Measurements from ENCODE around the gene LEPROT.

Gene LEPROT

DNA sequence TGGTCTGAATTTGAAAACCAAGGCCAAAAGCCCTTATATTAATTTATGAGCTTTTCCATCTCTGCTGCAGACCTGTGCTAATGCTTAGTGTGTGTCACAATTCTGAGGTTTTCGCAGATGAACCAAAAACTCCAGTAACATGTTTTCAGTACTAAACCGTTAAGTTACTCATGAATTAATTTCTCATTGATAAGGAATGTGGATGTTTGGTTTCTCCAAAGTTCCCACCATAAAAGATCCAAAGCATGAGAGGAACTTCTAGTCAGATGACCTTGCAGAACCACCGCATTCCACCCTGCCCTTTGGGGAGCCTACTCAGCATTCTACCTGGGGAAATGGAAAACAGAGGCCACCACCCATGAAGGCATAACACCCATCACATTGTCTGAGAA, 7.5 kb upstream of the LEPROT start:
- no peak for ATAC-seq

DNA sequence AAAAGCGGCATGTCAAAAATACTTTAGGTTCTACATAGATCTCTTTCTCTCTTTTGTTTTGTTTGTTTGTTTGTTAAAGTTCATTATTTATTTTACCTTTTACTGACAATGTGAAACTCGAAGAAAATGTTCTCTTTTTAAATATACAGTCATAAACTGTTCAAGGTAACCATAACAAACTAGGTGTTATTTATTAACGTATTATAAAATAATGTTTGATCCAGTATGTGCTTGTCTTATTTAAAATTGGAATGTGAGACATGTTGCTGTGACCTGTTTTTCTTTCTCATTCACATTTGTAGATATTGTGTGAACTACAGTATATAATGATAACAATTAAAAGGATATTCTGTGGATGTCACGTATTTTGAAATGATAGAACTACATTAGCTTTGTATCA, 5.9 kb upstream of the LEPROT start:
- ATAC-seq: no peak

DNA sequence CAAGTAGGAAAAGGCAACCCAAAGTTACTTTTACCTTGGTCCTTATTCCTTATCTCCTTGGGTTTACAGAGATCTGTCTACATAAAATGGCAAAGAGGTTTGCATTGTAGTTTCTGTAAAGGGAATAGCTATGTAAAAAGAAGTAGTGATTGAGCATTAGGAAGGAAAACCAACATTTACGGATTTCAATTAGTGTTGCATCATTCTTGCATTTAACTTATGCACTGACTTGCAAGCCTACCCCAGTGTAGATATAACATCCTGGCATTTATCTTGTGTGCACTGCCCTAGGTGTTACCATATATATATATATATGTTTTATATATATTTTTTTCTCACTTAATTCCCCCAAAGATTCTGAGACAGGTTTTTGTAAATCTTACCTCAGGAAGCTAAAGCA, 3.7 kb upstream of the LEPROT start:
- no peak for ATAC-seq

DNA sequence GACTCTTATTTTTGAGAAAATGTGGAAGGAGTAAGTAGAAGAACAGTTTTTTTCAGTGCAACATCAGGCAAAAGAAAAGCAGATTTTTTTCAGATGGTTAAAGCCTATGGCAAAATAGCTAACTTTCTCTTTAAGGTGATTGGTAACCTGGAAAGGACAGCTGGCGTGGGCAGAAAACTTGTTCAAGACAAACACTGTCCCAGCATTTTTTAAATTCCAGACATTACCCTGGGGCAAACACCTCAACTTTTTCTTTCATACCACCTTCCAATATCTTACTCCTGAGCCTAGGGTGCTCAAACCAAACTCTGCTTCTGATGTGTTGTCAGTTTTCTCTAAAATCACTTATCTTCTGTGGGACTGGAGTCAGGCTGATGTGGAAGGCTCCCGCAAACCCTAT, 2.7 kb upstream of the LEPROT start:
- ATAC-seq: no peak

DNA sequence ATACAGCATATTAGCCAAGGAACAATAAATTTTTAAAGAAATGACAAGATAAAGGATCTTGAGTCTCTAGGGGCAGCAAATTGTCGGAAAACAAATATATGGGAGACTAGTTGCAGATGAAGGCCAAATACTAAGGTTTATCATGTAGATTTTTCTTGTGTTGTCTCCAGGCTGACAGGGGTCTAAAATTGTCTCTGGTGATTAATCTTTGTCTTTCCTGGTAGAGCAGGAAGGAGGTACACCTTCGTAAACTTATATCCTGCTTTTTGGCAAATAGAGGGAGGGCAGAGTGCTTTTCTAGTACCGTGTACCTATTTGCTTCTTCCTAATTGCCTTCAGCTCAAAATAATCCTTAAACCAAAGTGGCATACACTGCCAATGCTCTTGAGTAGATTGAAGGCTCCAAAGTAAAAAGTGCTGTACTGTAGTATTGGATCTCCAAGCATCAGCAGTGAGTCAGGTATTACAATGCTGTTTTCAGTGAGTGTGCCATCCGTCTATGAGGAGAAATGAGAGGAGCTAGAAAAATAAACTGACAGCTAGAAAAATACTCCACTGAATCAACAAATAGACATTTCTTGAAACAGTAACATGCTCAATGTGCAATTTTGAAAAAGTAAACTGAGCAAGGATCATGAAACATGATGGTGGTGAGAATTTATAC, 1.8 kb upstream of the LEPROT start:
- no peak for ATAC-seq

DNA sequence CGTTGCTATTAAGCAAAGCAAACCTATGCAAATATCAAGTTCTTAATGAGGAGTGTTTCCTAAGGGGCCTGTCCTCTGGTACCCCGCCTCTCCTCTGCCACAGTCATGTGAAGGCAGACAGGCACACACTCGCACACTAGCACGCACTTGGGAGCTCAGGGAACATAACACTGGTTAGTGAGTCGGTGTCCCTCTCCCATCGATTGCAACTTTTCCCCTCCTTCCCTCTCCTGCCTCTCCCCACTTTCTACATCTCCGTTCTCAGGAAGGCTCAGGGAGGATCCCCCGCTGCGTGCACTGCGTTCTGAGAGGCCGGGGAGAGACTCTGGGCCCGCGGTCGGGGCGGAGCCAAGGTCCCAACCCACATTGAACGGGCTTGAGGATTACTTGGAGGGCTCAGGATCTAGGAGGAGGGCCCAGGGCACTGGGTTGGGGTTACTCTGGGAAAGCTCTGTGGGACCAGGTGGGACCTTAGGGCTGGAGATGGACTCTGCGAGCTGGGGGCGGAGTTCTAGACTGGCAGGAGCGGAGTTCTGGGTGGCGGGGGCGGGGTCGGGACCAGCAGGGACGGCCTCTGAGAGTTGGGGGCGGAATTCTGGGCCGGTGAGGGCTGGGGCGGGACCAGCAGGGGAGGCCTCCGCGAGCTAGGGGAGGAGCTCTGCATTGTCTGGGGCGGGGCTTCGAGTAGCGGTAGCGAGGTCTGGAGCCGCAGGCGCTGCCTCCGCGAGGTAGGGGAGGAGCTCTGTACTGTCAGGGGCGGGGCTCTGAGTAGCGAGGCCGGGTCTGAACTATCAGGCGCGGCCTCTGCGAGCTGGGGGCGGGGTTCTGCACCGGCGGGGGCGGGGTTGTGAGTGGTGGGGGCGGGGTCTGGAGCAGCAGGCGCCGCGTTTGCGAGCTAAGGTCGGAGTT, 533 bp upstream of the LEPROT start:
- ATAC-seq: peak; percentile 89 to 91

GRCh38 chr1:65421351-65422025, 1.0 kb downstream of the LEPROT start:
- no peak for ATAC-seq

DNA sequence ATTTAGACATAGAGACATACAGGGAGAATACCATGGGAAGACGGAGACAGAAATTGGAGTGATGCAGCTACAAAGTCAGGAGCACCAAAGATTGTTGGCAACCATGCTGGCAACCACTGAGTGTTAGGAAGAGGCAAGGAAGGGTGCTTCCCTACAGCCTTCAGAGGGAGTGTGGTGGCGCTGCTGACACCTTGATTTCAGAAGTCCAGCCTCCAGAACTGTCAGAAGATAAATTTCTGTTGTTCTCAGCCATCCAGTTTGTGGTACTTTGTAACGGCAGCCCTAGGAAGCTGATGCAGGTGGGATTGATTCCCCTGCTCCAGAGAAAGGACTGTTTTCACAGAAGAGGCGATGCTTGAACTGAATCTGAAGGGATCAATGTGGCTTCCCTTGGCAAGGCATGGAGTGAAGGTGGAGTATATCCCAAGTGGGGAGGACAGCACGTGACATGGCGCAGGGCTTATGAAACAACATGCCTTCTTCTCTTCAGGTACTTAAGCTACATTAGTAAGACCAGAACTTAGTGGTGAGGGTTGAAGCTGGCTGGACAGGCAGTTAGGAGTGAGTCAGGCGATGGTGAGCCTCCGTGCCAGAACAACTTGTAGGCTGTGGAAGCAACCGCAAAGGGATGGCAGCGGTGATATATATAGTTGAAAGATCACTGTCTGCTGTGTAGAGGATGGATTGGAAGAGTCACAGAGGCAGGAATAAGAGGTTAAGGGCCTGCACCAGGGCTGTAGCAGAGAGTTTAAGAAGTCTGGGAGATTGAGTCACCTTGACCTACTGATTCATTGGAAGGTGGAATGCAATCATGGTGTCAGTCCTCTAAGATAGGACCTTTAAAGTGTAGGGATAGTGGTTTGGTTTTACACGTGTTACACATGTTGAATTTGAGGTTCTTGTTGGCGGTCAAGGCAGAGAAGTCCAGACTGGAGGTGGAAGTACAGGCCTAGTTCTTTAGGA, 2.1 kb downstream of the LEPROT start:
- no peak for ATAC-seq

DNA sequence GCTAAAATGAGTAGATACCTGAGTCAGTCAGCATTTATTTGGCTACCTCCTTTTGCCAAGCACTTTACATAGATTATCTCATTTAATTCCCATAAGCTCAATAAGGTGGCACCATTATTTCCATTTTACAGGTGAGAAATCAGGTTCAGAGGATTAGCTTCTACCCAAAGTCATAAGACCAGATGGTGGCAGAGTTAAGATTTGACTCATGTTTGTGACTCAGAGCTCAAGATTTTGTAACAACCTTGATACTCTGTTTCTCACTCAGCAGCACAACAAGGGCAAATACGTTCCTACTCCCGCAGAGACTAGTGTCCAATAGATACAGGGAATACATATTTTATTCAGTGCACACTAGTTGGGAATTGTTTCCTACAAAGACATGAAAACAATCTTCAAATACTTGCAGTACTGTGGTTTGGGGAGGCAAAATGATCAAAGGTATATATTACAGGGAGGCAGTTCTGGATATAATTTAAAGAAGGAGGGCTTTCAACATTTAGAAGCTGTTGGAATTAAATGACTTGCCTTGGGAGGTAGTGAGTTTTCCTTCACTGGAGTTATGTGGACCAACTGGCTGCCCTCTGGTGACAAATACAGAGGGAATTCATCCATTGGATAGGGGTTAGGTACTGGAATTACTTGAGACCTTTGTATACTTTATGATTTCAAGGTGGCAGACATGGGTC, 3.6 kb downstream of the LEPROT start:
- peak; percentile 19 to 24 for ATAC-seq

DNA sequence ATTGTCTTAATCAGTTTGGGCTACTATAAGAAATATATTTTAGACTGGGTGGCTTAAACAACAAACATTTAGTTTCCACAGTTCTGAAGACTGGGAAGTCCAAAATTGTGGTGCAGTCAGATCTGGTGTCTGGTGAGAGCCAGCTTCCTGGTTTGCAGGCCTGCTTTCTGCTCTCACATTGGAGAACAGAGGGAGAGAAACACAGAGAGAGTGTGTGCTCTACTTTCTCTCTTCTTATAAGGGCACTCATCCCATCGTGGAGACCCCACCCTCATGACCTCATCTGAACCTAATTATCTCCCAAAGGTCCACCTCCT, 4.1 kb downstream of the LEPROT start:
- no peak for ATAC-seq

DNA sequence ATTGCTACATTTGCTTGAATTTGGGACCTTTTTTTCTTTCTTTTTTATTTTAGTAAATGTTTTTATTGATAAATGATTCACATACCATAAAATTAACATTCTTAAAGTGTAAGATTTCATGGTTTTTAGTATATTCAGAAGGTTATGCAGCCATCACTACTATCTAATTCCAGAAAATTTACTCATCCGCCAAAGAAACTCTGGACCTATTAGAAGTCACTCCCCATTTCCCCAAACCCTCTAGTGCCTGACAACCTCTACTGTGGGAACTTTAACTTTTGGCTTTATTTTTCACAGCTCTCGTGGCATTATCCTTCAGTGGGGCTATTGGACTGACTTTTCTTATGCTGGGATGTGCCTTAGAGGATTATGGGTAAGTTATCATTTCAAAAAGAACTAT, 4.5 kb downstream of the LEPROT start:
- no peak for ATAC-seq

- no peak for ATAC-seq
Observed at GRCh38 chr1:65425697-65426096, 5.2 kb downstream of the LEPROT start.

DNA sequence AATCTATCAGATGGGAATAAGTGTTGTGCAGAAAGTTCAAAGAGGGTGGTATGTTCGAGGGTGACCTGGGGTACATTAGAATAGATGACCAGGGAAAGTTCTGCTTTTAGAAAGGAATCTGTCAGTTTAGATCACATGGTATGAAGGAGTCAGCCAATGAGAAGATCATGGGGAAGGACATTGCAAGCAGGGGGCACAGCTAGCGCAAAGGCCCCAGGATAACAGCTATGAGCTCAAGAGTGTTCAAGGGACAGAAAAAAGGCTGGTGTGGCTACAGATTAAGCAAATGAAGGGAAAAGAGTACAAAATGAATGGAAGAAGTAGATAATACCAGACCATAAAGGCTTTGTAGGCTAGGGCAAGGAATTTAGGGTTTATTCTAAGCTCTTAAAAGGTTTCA, 8.6 kb downstream of the LEPROT start:
- ATAC-seq: no peak

DNA sequence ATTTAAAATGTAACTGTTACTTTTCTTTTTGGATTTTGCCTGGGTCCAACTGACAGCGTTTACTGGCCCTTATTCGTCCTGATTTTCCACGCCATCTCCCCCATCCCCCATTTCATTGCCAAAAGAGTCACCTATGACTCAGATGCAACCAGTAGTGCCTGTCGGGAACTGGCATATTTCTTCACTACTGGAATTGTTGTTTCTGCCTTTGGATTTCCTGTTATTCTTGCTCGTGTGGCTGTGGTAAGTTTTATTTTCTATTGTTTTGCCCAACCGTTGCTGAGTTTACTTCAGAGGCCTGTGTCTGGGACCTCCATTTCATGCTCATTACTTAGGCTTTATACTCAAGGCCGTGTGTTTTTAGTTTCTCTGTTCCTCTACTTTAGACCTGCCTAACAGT, 9.3 kb downstream of the LEPROT start:
- no peak for ATAC-seq

- no peak for ATAC-seq
Observed at GRCh38 chr1:65431111-65431705, 10.7 kb downstream of the LEPROT start.

DNA sequence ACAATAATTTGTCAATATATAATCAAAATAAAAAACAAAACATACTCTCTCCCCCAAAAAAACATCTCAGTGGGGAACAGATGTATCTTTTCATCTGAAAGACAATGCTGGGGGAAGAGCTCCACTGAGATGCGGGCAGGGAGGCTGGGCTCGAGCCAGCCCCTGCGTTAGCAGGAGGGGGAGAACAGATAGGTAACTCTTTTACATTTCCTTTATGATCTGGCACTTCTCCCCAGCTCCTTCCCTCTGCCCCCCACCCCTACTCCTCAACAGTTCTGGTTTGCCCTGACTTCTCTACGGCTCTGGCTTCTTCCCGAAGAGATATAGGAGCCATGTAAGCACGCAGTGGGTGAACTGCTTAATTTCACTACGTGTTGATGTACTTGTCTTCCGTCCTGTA, 12.4 kb downstream of the LEPROT start:
- no peak for ATAC-seq

DNA sequence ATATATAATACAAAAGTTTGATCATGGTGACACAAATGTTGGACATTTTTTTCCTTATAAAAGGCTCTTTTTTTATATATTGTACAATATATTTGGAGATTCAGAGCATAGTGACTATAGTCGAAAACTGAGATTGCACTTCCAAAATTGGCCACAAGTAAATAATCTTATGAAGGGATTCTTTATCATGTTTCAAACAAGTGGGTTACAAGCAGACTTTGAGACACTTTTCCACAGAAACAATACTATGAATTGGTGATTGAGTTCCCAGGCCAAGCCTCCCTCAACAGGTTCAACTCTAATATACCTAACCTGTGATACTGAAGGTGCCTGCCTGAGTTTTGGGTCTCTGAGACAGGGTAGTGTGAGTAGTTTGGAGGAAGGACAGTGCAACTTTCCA, 13.8 kb downstream of the LEPROT start:
- no peak for ATAC-seq

- ATAC-seq: no peak
Observed at GRCh38 chr1:65434760-65435159, 14.3 kb downstream of the LEPROT start.

GRCh38 chr1:65435987-65436386, 15.5 kb downstream of the LEPROT start:
- ATAC-seq: no peak

DNA sequence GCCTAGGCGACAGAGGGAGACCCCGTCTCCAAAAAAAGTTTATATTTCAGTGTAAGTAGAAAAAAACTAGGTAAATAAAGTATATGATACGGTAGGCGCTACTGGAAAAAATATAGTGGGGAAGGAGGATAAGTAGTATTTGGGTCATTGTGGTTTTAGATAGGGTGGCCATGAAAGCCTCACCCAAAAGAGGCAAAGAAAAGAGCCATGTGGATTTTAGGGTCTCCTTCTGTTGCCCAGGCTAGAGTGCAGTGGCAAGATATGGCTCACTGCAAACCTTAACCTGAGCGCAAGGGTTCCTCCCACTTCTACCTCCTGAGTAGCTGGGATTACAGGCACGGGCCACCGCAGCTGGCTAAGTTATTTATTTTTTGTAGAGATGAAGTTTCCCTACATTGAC, 17.1 kb downstream of the LEPROT start:
- no peak for ATAC-seq

- ATAC-seq: no peak
Observed at GRCh38 chr1:65440322-65440900, 19.9 kb downstream of the LEPROT start.
